HepG2 (cell line): ENCODE data around the gene TMEM185B. TPM values are rescaled to one million over a fixed set of nuclear protein-coding genes. Genes with fewer than 3 reads are reported as not detected.

ENCODE experiments used
- ATAC-seq: fragments of 200-7000 bp; cut with Tn5 transposase; 3 replicates; pipeline ENCODE4 v1.9.1; 2020; ENCODE audit warnings: mild to moderate bottlenecking, moderate library complexity
- BruUV-seq: library from RNA; stranded (reverse); fragments of 400-500 nt; replicated peaks from 2 replicates; lab custom pipeline; 2021; lab: Mats Ljungman, UMichigan
- CTCF ChIA-PET: fragments of 300-600 bp; formaldehyde crosslinking; extraction: SDS; loops from one replicate; lab custom pipeline; 2021; ENCODE audit warnings: low total read pairs, inconsistent platforms, low intra/inter-chr PET ratio; lab: Yijun Ruan, JAX
- POLR2A ChIA-PET: fragments of 350-600 bp; sonication (Branson Sonifier 250); formaldehyde crosslinking; loops from one replicate; lab custom pipeline; 2020; ENCODE audit warnings: antibody characterized with exemption, inconsistent platforms; lab: Yijun Ruan, JAX
- DNase-seq: peaks from one replicate; pipeline ENCODE4 v3.0.0-alpha.2; 2015; ENCODE audit warnings: low spot score
- FAIRE-seq: peaks from 3 replicates; lab custom pipeline; 2011; peaks lifted over from hg19 to GRCh38; lab: Jason Lieb, UNC
- H2AFZ ChIP-seq: one replicate; pipeline ENCODE4 v1.6.1; 2011; ENCODE audit warnings: low read length, inconsistent platforms
- H3K27ac ChIP-seq: fragments of 300-600 bp; 3 replicates; pipeline ENCODE4 v1.8.0; 2011; ENCODE audit warnings: mixed run types, mild to moderate bottlenecking, mixed read lengths, low read length, inconsistent platforms; ENCODE audit not compliant: insufficient read depth; ENCODE audit errors: extremely low read length
- H3K27me3 ChIP-seq, 2 experiments: fragments of 200-600 bp in 1 of 2; 2 replicates in 1 of 2; 3 replicates in 1 of 2; pipeline versions ENCODE4 v1.6.0 to v1.8.0; 2011; ENCODE audit warnings: low read length in 2 of 2, mild to moderate bottlenecking in 2 of 2, moderate library complexity in 2 of 2, inconsistent platforms in 1 of 2; ENCODE audit not compliant: insufficient read depth in 2 of 2, control insufficient read depth in 1 of 2
- H3K36me3 ChIP-seq, 2 experiments: fragments of 200-600 bp in 1 of 2; replicated peaks in 1 of 2; 2 replicates in 1 of 2; 3 replicates in 1 of 2; pipeline versions ENCODE4 v1.5.1 to v1.8.0; 2011; ENCODE audit warnings: low read length in 2 of 2, inconsistent platforms in 1 of 2; ENCODE audit not compliant: insufficient read depth in 2 of 2, control insufficient read depth in 1 of 2
- H3K4me1 ChIP-seq: 2 replicates; pipeline ENCODE4 v1.5.1; 2012; ENCODE audit warnings: low read length, inconsistent platforms; ENCODE audit not compliant: insufficient read depth
- H3K4me2 ChIP-seq: 2 replicates; pipeline ENCODE4 v1.6.0; 2011; ENCODE audit warnings: low read depth, low read length, inconsistent platforms
- H3K4me3 ChIP-seq, 3 experiments: fragments of 200-600 bp in 1 of 3; sonication (generic), shearing (Covaris generic) in 1 of 3; replicated peaks in 1 of 3; 2 replicates each; pipeline ENCODE4 v1.5.1; 2011 to 2016; ENCODE audit warnings: low read length in 3 of 3, inconsistent platforms in 2 of 3, low read depth in 2 of 3, mild to moderate bottlenecking in 2 of 3, control low read depth in 1 of 3, mixed read lengths in 1 of 3; ENCODE audit not compliant: insufficient read depth in 1 of 3
- H3K79me2 ChIP-seq: one replicate; pipeline ENCODE4 v1.6.1; 2011; ENCODE audit warnings: low read length, inconsistent platforms; ENCODE audit not compliant: insufficient read depth
- H3K9ac ChIP-seq: 2 replicates; pipeline ENCODE4 v1.6.0; 2011; ENCODE audit warnings: mild to moderate bottlenecking, low read depth, low read length, inconsistent platforms; ENCODE audit not compliant: insufficient read depth
- H3K9me3 ChIP-seq: 2 replicates; pipeline ENCODE4 v1.5.1; 2012; ENCODE audit warnings: mild to moderate bottlenecking, low read length
- H4K20me1 ChIP-seq: 2 replicates; pipeline ENCODE4 v1.6.0; 2011; ENCODE audit warnings: inconsistent platforms, mild to moderate bottlenecking, low read length, moderate library complexity; ENCODE audit not compliant: insufficient read depth
- FOXM1 ChIP-seq: sonication (generic); formaldehyde crosslinking; IDR thresholded peaks from 2 replicates; pipeline ENCODE4 v1.5.0; 2020; ENCODE audit warnings: missing genetic modification reagents
- GABPB1 ChIP-seq: IDR thresholded peaks from 2 replicates; pipeline ENCODE4 v1.6.1; 2016; ENCODE audit warnings: mild to moderate bottlenecking, missing genetic modification reagents, moderate library complexity, missing compliant biosample characterization
- HNRNPH1 ChIP-seq: fragments of 200-400 bp; formaldehyde crosslinking; optimal IDR thresholded peaks from 2 replicates; pipeline ENCODE3; 2017; ENCODE audit warnings: mild to moderate bottlenecking, low read depth, low read length
- KDM1A ChIP-seq: IDR thresholded peaks from 2 replicates; pipeline ENCODE4 v1.6.1; 2016; ENCODE audit warnings: missing compliant biosample characterization
- MAFF ChIP-seq: IDR thresholded peaks from 2 replicates; pipeline ENCODE4 v1.6.1; 2011; ENCODE audit warnings: low read depth, low read length, improper control_type of control experiment
- MYC ChIP-seq: sonication (generic); formaldehyde crosslinking; IDR thresholded peaks from 2 replicates; pipeline ENCODE4 v1.9.0; 2021; ENCODE audit warnings: missing genetic modification reagents, borderline replicate concordance
- RAD21 ChIP-seq: fragments of 450-650 bp; formaldehyde crosslinking; IDR thresholded peaks from 2 replicates; pipeline ENCODE4 v1.5.0; 2020; ENCODE audit warnings: mild to moderate bottlenecking
- SALL1 ChIP-seq: sonication (generic); formaldehyde crosslinking; IDR thresholded peaks from 2 replicates; pipeline ENCODE4 v1.8.0; 2022; ENCODE audit warnings: mild to moderate bottlenecking, missing genetic modification reagents
- ZFX ChIP-seq: sonication (generic); formaldehyde crosslinking; IDR thresholded peaks from 2 replicates; pipeline ENCODE4 v1.4.0; 2020; ENCODE audit warnings: mild to moderate bottlenecking, low read depth, missing genetic modification reagents, moderate library complexity
- WGBS: methylation state at CpG from one replicate; pipeline ENCODE4 v1.1.6; 2017; ENCODE audit warnings: low lambda C conversion rate; 5-methylcytosine and 5-hydroxymethylcytosine counted together
- in situ Hi-C: cut with HindIII; loops from 2 replicates; pipeline ENCODE4 v1.10.0; 2017; ENCODE audit warnings: low pct_unique_long_range_greater_than_20kb; ENCODE audit not compliant: extremely low pct_ligation_motif_present
- intact Hi-C: fragments of 100-400 bp; cut with micrococcal nuclease; formaldehyde crosslinking; loops from one replicate; pipeline ENCODE4 v1.10.0; 2022; ENCODE audit not compliant: unreplicated experiment
- polyA plus RNA-seq, 8 experiments: library from polyadenylated mRNA; depleted of rRNA in 3 of 8; stranded (reverse) in 7 of 8; unstranded in 1 of 8; fragments of >200 nt; fragmentation: Illumina TruSeq in 4 of 8; extraction: Trizol in 4 of 8; gene quantifications; 2 replicates each; pipeline versions ENCODE4 v1.2.1 to v1.2.3, GENCODE V29; 2011 to 2016; ENCODE audit warnings: low read depth in 4 of 8, missing spikeins in 1 of 8, mixed read lengths in 1 of 8; ENCODE audit not compliant: insufficient read depth in 1 of 8
- total RNA-seq, 5 experiments: library from RNA; depleted of rRNA; stranded (reverse); fragments of >200 nt; fragmentation: Illumina TruSeq; extraction: Trizol; gene quantifications; 2 replicates each; pipeline ENCODE4 v1.2.3, GENCODE V29; 2016; ENCODE audit warnings: low read depth in 1 of 5
- TF ChIP-seq, protein P1 (sequence below): sonication (generic); formaldehyde crosslinking; IDR thresholded peaks from 2 replicates; pipeline ENCODE4; 2020; ENCODE audit warnings: missing genetic modification reagents, mild to moderate bottlenecking, borderline replicate concordance
- TF ChIP-seq, protein P2 (sequence below): sonication (generic); formaldehyde crosslinking; IDR thresholded peaks from 2 replicates; pipeline ENCODE4 v1.5.1; 2020; ENCODE audit warnings: mild to moderate bottlenecking, missing genetic modification reagents, moderate library complexity

Gene TMEM185B
- total and polyA plus RNA-seq, 2 of the 13 experiments (the other 11 are each of a cell fraction or from before 2014, with no cell fraction given) = 5.6 to 7.0 TPM

DNA sequence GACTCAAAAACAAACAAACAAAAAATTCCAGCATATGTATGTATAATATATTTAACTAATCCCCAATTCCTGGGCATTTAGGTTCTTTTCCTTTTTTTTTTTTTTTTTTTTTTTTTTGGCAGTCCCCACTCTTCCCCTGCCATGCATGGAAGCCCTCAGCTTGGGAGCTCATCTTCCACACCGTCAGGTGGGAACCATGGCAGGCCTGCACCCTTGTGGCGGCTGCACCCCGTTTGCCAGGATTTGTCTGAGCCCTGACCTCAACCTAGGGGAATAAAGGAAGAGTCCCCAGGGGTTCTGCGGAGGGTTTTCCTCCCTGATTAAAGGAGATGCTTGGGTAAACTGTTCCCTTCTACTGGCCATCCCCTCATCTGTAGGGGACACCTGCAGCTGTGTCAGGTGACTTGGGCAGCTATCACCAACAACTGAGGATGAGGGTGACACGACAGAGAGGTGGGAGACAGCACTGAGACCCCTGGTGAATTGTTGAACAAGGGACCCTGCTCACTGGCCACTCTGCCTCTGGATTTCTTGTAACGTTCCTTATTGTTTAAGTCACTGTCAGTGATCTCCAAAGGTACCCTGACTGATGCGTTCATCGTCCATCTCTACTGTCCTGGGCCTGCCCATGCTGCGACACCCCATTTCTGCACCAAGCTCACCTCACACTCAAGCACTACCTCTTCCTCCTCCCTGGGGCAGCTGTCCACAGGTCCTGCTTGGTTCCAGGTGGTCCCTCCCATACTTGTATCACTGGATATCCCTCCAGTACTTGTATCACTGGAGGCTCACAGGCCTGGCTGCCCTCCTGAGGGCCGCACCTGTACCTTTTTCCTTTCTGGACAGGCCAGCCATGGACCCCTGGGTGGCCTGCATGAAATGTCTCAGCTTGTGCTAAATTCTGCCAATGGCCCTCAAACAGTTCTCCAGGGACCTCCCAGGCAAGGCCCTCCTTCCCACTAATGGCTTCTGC lies 14.5 kb downstream of the TMEM185B start (continued):
- TF ChIP-seq HNRNPH1 = no peak
- TF ChIP-seq, all 625 proteins: peak for 0

DNA sequence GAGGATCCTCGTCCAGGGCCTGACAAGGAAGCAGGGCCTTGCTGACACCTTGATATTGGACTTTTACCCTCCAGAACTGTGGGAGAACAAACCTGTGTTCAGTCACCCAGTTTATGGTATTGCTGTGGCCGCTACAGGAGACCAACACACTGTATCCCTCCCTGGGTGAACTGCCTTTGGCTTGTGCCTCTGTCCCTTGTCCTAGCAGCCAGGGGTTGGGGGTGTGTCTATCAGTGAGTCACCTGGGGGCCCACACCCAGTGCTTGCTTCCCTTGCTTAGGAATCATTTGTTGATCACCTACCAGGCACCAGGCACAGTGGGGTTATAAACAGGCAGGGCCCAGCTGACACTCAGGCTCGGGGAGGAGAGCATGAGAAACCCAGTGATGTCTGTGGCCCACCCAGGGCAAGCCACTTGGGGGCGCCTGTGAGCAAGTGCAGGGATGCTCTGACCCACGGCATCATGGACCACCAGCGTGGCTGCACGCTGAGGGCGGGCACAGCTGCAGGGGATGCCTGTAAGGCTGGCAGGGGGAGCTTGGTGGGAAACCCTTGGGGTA lies 17.1 kb downstream of the TMEM185B start:
- CTCF ChIA-PET = interaction anchor here (0.7 to 1.1 kb wide), 2 partner anchors 106 to 475 kb away, joined by 3 read pairs; no protein-coding TSS in a partner anchor
- POLR2A ChIA-PET = no interaction called here
- Histone ChIP-seq H3K36me3 (no peaks in the 10 kb centered on the region), H3K4me2 (no peak overlapping the region), H3K9ac (no peak overlapping the region), H3K79me2 (no peaks in the 10 kb centered on the region), H3K4me3 (no peak overlapping the region), H3K9me3 (no peaks in the 10 kb centered on the region), H2AFZ (no peak overlapping the region), H3K4me1 (peaks cover 25% of the 10 kb centered on the region), H3K27me3 (peaks cover 2 to 26% of the 10 kb centered on the region in 2 experiments; a peak in 3 of 5 replicates), H4K20me1 (no peaks in the 10 kb centered on the region), H3K27ac (no peak overlapping the region)
- in situ Hi-C loops (loop anchor here (10.0 kb wide), 1 partner anchor 109 kb away; no protein-coding TSS in a partner anchor), intact Hi-C loops (loop anchor here (1.0 to 2.0 kb wide), 2 partner anchors 15 to 107 kb away; no protein-coding TSS in a partner anchor)
- FAIRE-seq = no peak
- DNase-seq = no peak
- peak; percentile 40 for ATAC-seq
- 18% methylated on average over 8 of the region's 8 CpGs for whole genome bisulfite sequencing
- no TSS peak for BruUV-seq
- TF ChIP-seq SALL1 (CRISPR knock-in tag) (peak; percentile 35; the same call in 1 of the 2 replicates), ZFX (CRISPR knock-in tag) (peak; percentile 22; the same call in 1 of the 2 replicates), FOXM1 (no peak), RAD21 (peak; percentile 31; the same call in 1 of the 2 replicates), KDM1A (CRISPR knock-in tag) (peak; percentile 37; the same call in 1 of the 2 replicates), MYC (CRISPR knock-in tag) (peak; percentile 19; the same call in 1 of the 2 replicates), GABPB1 (peak; percentile 34; the same call in 1 of the 2 replicates), MAFF (no peak)
- TF ChIP-seq, protein P1, sequence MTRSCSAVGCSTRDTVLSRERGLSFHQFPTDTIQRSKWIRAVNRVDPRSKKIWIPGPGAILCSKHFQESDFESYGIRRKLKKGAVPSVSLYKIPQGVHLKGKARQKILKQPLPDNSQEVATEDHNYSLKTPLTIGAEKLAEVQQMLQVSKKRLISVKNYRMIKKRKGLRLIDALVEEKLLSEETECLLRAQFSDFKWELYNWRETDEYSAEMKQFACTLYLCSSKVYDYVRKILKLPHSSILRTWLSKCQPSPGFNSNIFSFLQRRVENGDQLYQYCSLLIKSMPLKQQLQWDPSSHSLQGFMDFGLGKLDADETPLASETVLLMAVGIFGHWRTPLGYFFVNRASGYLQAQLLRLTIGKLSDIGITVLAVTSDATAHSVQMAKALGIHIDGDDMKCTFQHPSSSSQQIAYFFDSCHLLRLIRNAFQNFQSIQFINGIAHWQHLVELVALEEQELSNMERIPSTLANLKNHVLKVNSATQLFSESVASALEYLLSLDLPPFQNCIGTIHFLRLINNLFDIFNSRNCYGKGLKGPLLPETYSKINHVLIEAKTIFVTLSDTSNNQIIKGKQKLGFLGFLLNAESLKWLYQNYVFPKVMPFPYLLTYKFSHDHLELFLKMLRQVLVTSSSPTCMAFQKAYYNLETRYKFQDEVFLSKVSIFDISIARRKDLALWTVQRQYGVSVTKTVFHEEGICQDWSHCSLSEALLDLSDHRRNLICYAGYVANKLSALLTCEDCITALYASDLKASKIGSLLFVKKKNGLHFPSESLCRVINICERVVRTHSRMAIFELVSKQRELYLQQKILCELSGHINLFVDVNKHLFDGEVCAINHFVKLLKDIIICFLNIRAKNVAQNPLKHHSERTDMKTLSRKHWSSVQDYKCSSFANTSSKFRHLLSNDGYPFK = 0 out of 2 replicates have a peak, but pooled peaks have one; percentile 16
- TF ChIP-seq, protein P2, sequence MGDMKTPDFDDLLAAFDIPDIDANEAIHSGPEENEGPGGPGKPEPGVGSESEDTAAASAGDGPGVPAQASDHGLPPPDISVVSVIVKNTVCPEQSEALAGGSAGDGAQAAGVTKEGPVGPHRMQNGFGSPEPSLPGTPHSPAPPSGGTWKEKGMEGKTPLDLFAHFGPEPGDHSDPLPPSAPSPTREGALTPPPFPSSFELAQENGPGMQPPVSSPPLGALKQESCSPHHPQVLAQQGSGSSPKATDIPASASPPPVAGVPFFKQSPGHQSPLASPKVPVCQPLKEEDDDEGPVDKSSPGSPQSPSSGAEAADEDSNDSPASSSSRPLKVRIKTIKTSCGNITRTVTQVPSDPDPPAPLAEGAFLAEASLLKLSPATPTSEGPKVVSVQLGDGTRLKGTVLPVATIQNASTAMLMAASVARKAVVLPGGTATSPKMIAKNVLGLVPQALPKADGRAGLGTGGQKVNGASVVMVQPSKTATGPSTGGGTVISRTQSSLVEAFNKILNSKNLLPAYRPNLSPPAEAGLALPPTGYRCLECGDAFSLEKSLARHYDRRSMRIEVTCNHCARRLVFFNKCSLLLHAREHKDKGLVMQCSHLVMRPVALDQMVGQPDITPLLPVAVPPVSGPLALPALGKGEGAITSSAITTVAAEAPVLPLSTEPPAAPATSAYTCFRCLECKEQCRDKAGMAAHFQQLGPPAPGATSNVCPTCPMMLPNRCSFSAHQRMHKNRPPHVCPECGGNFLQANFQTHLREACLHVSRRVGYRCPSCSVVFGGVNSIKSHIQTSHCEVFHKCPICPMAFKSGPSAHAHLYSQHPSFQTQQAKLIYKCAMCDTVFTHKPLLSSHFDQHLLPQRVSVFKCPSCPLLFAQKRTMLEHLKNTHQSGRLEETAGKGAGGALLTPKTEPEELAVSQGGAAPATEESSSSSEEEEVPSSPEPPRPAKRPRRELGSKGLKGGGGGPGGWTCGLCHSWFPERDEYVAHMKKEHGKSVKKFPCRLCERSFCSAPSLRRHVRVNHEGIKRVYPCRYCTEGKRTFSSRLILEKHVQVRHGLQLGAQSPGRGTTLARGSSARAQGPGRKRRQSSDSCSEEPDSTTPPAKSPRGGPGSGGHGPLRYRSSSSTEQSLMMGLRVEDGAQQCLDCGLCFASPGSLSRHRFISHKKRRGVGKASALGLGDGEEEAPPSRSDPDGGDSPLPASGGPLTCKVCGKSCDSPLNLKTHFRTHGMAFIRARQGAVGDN (CRISPR knock-in tag) = peak; percentile 54
